OCI-LY7 (cell line): ENCODE measurements around the gene TMEM219. TPM values are rescaled to one million over a fixed set of nuclear protein-coding genes. Genes with fewer than 3 reads are reported as not detected.
"Not testable (repeated sequence)": the region's sequence is repeated elsewhere in the genome, so short reads cannot be mapped to it uniquely, and the experiment has no call there.

ENCODE experiments used
- BruUV-seq: library from RNA; stranded (reverse); fragments of 400-500 nt; replicated peaks from 2 replicates; lab custom pipeline; 2021; lab: Mats Ljungman, UMichigan
- CTCF ChIA-PET: fragments of 300-600 bp; sonication (Branson Sonifier 250); formaldehyde crosslinking; loops from one replicate; lab custom pipeline; 2022; ENCODE audit warnings: antibody characterized with exemption; ENCODE audit not compliant: unreplicated experiment; lab: Charles Lee
- POLR2A ChIA-PET: fragments of 300-600 bp; sonication (Branson Sonifier 250); formaldehyde crosslinking; loops from one replicate; lab custom pipeline; 2022; ENCODE audit warnings: antibody characterized with exemption; lab: Charles Lee
- DNase-seq: peaks from one replicate; pipeline ENCODE4 v3.0.0-alpha.2; 2015; ENCODE audit warnings: low spot score
- H2AFZ ChIP-seq: fragments of 200-600 bp; sonication (generic), shearing (Covaris generic); 2 replicates; pipeline ENCODE4 v1.6.1; 2014; ENCODE audit warnings: mild to moderate bottlenecking, antibody characterized with exemption, low read length, moderate library complexity
- H3K27ac ChIP-seq: fragments of 200-600 bp; sonication (generic); 2 replicates; pipeline ENCODE4 v1.5.1; 2014; ENCODE audit warnings: mixed run types, low read depth, mild to moderate bottlenecking, moderate library complexity, low read length, inconsistent platforms; ENCODE audit not compliant: poor library complexity, severe bottlenecking
- H3K36me3 ChIP-seq: fragments of 200-600 bp; sonication (generic); 2 replicates; pipeline ENCODE4 v1.6.1; 2014; ENCODE audit warnings: mild to moderate bottlenecking, antibody characterized with exemption, low read length, moderate library complexity, mixed read lengths; ENCODE audit not compliant: insufficient read depth
- H3K4me1 ChIP-seq: fragments of 200-600 bp; sonication (generic); 2 replicates; pipeline ENCODE4 v1.5.1; 2014; ENCODE audit warnings: mild to moderate bottlenecking, low read length; ENCODE audit not compliant: insufficient read depth, poor library complexity, severe bottlenecking
- H3K4me2 ChIP-seq: fragments of 200-600 bp; sonication (generic); 2 replicates; pipeline ENCODE4 v1.6.1; 2014; ENCODE audit warnings: mild to moderate bottlenecking, low read length
- H3K4me3 ChIP-seq: fragments of 200-600 bp; sonication (generic); 2 replicates; pipeline ENCODE4 v1.5.1; 2014; ENCODE audit warnings: mild to moderate bottlenecking, low read depth, low read length; ENCODE audit not compliant: poor library complexity, severe bottlenecking
- H3K79me2 ChIP-seq: fragments of 200-600 bp; sonication (generic); 2 replicates; pipeline ENCODE4 v1.6.1; 2016; ENCODE audit warnings: low read depth, mild to moderate bottlenecking, low read length, moderate library complexity, mixed read lengths; ENCODE audit not compliant: insufficient read depth
- H3K9me2 ChIP-seq: fragments of 200-600 bp; sonication (generic); 2 replicates; pipeline ENCODE4 v1.6.1; 2016; ENCODE audit warnings: mild to moderate bottlenecking, low read length, mixed read lengths; ENCODE audit not compliant: insufficient read depth
- H3K9me3 ChIP-seq: fragments of 200-600 bp; sonication (generic); 2 replicates; pipeline ENCODE4 v1.6.1; 2014; ENCODE audit warnings: mild to moderate bottlenecking, mixed run types, low read length, mixed read lengths
- H4K20me1 ChIP-seq: fragments of 200-600 bp; sonication (generic); 2 replicates; pipeline ENCODE4 v1.6.1; 2014; ENCODE audit warnings: mild to moderate bottlenecking, antibody characterized with exemption, low read length, moderate library complexity, mixed read lengths; ENCODE audit not compliant: insufficient read depth
- EZH2phosphoT487 ChIP-seq: fragments of 200-600 bp; sonication (generic); IDR thresholded peaks from 2 replicates; pipeline ENCODE4 v1.6.1; 2018; ENCODE audit warnings: low read depth, borderline replicate concordance, mild to moderate bottlenecking, mixed run types, antibody characterized with exemption, low read length, moderate library complexity, mixed read lengths
- intact Hi-C: fragments of 100-400 bp; cut with micrococcal nuclease; formaldehyde crosslinking; loops from one replicate; pipeline ENCODE4 v1.10.0; 2022; ENCODE audit not compliant: unreplicated experiment
- total RNA-seq, 2 experiments: library from RNA; depleted of rRNA in 1 of 2; stranded (reverse); fragments of >200 nt in 1 of 2; shearing (Covaris generic) in 1 of 2; gene quantifications; 2 replicates each; pipeline ENCODE4 v1.2.3, GENCODE V29; 2014 to 2022
- TF ChIP-seq, protein P1 (sequence below): fragments of 200-600 bp; sonication (generic); conservative IDR thresholded peaks from 2 replicates; pipeline ENCODE4 v1.5.1; 2014; ENCODE audit warnings: mild to moderate bottlenecking, antibody characterized with exemption, low read length, moderate library complexity, mixed read lengths

TMEM219 gene
- total RNA-seq, 2 experiments from 2014 or later = 82.9 to 94.1 TPM

GRCh38 chr16:29958756-29959155 is 3.1 kb upstream of the TMEM219 start:
- no TSS peak for BruUV-seq
- Histone ChIP-seq H3K9me2 (no peaks in the 10 kb centered on the region), H3K4me2 (no peak overlapping the region), H2AFZ (no peak overlapping the region), H3K36me3 (no peaks in the 10 kb centered on the region), H3K79me2 (no peaks in the 10 kb centered on the region), H4K20me1 (no peaks in the 10 kb centered on the region), H3K9me3 (no peaks in the 10 kb centered on the region), H3K4me3 (no peak overlapping the region), H3K27ac (no peak overlapping the region), H3K4me1 (peaks cover 42% of the 10 kb centered on the region)
- intact Hi-C loops = no loop called here
- CTCF ChIA-PET = interaction anchor here (0.6 kb wide), 1 partner anchor 15 kb away, joined by 3 read pairs; no protein-coding TSS in a partner anchor
- no peak for TF ChIP-seq EZH2phosphoT487
- TF ChIP-seq, protein P1, sequence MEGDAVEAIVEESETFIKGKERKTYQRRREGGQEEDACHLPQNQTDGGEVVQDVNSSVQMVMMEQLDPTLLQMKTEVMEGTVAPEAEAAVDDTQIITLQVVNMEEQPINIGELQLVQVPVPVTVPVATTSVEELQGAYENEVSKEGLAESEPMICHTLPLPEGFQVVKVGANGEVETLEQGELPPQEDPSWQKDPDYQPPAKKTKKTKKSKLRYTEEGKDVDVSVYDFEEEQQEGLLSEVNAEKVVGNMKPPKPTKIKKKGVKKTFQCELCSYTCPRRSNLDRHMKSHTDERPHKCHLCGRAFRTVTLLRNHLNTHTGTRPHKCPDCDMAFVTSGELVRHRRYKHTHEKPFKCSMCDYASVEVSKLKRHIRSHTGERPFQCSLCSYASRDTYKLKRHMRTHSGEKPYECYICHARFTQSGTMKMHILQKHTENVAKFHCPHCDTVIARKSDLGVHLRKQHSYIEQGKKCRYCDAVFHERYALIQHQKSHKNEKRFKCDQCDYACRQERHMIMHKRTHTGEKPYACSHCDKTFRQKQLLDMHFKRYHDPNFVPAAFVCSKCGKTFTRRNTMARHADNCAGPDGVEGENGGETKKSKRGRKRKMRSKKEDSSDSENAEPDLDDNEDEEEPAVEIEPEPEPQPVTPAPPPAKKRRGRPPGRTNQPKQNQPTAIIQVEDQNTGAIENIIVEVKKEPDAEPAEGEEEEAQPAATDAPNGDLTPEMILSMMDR = no peak
- POLR2A ChIA-PET = interaction anchor here (1.2 kb wide), 1 partner anchor 15 kb away, joined by 3 read pairs; the partner anchor contains the start of gene TAOK2
- no peak for DNase-seq

GRCh38 chr16:29959293-29959692 is 2.6 kb upstream of the TMEM219 start:
- TF ChIP-seq EZH2phosphoT487 = no peak
- TF ChIP-seq, protein P1 = no peak
- no peaks in the 10 kb centered on the region for H4K20me1 ChIP-seq
- H3K27ac ChIP-seq = no peak overlapping the region
- ChIA-PET CTCF (no interaction called here), POLR2A (interaction anchor here (1.0 to 1.2 kb wide), 2 partner anchors 15 to 30 kb away, joined by 3 to 4 read pairs; partner anchors contain the start of gene TAOK2)
- no peaks in the 10 kb centered on the region for H3K9me3 ChIP-seq
- H3K4me3 ChIP-seq = no peak overlapping the region
- H3K36me3 ChIP-seq = no peaks in the 10 kb centered on the region
- H3K79me2 ChIP-seq = no peaks in the 10 kb centered on the region
- no peak overlapping the region for H3K4me2 ChIP-seq
- no peaks in the 10 kb centered on the region for H3K9me2 ChIP-seq
- no peak for DNase-seq
- intact Hi-C loops = no loop called here
- BruUV-seq = no TSS peak
- peaks cover 37% of the 10 kb centered on the region for H3K4me1 ChIP-seq
- no peak overlapping the region for H2AFZ ChIP-seq

- H3K9me3 ChIP-seq, H3K9me2 ChIP-seq, H3K36me3 ChIP-seq, CTCF ChIA-PET, H2AFZ ChIP-seq, intact Hi-C loops, DNase-seq, H3K4me3 ChIP-seq, H4K20me1 ChIP-seq, BruUV-seq, H3K4me2 ChIP-seq, H3K79me2 ChIP-seq, H3K27ac ChIP-seq: not testable (repeated sequence)
- POLR2A ChIA-PET = interaction anchor here (0.7 to 3.4 kb wide), 4 partner anchors 13 to 109 kb away, joined by 3 to 56 read pairs (median 4); partner anchors contain the start of gene TAOK2
- peaks cover 32% of the 10 kb centered on the region for H3K4me1 ChIP-seq
These were observed 2.1 kb upstream of the TMEM219 start for GRCh38 chr16:29959821-29960220.
